Measurements from ENCODE around the gene PDE9A. TPM values are rescaled to one million over a fixed set of nuclear protein-coding genes. Genes with fewer than 3 reads are reported as not detected.

PDE9A gene
- total RNA-seq, 1 donor from 2014 or later, result 20.7 TPM

DNA sequence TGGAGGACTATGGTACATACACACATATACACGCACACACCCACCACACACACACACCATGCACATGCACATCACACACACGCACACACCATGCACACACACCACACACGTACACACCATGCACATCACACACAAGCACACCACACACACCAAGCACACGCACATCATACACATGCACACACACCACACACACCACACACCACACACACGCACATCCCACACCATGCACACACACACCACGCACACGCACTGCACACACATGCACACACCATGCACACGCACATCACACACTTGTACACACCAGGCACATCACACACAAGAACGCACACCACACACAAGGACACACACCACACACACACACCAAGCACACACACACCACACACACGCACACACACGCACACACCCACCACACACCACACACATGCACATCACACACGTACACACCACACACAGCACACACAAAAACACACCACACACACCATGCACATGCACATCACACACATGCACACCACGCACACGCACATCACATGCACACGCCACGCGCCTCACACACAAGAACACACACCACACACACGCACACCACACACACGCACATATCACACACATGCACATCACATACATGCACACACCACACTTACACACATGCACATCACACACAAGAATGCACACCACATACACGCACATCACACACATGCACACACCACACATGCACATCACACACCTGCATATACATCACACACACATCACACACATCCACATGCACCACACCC, 9.2 kb downstream of the PDE9A start:
- no peak overlapping the region for H3K27ac Mint-ChIP-seq (ENCODE audit: unreplicated experiment)
- H3K4me3 Mint-ChIP-seq (ENCODE audit: unreplicated experiment), result no peak overlapping the region
- peaks cover 21% of the 10 kb centered on the region for H3K4me1 Mint-ChIP-seq (ENCODE audit: unreplicated experiment)
- DNase-seq (ENCODE audit: low spot score), result no peak
- TF ChIP-seq, protein P1, sequence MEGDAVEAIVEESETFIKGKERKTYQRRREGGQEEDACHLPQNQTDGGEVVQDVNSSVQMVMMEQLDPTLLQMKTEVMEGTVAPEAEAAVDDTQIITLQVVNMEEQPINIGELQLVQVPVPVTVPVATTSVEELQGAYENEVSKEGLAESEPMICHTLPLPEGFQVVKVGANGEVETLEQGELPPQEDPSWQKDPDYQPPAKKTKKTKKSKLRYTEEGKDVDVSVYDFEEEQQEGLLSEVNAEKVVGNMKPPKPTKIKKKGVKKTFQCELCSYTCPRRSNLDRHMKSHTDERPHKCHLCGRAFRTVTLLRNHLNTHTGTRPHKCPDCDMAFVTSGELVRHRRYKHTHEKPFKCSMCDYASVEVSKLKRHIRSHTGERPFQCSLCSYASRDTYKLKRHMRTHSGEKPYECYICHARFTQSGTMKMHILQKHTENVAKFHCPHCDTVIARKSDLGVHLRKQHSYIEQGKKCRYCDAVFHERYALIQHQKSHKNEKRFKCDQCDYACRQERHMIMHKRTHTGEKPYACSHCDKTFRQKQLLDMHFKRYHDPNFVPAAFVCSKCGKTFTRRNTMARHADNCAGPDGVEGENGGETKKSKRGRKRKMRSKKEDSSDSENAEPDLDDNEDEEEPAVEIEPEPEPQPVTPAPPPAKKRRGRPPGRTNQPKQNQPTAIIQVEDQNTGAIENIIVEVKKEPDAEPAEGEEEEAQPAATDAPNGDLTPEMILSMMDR (IDR thresholded peaks at IDR 0.05; ENCODE audit: unreplicated experiment), result no peak
- peaks cover 5% of the 10 kb centered on the region for H3K27me3 Mint-ChIP-seq (ENCODE audit: unreplicated experiment)
- H3K36me3 Mint-ChIP-seq (ENCODE audit: low read depth, unreplicated experiment), result peaks cover 15% of the 10 kb centered on the region
- H3K9me3 Mint-ChIP-seq (ENCODE audit: unreplicated experiment), result no peaks in the 10 kb centered on the region

DNA sequence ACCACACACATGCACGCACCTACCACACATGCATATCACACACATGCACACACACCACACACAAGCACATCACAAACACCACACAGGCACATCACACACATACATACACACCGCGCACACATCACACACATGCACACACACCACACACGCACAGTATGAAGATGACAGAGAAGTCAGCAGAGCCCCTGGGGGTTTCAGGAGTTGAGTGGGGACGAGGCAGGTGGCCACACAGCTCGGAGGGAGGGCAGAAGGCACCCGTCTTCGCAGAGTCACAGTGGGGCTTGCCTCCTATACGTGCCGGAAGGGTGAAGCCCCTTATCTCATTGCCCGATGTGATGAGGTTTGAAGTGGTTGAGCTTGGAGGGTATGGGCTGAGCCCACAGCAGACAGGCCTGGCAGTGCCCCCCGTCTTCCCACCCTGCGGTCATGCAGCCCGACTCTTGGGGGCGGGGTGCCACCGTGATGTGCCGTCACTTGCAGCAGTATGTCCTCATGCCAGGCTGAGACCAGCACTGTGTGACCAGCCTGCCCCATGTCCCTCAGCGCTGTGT, 9.9 kb downstream of the PDE9A start:
- TF ChIP-seq, protein P1 (IDR thresholded peaks at IDR 0.05; ENCODE audit: unreplicated experiment), result no peak

DNA sequence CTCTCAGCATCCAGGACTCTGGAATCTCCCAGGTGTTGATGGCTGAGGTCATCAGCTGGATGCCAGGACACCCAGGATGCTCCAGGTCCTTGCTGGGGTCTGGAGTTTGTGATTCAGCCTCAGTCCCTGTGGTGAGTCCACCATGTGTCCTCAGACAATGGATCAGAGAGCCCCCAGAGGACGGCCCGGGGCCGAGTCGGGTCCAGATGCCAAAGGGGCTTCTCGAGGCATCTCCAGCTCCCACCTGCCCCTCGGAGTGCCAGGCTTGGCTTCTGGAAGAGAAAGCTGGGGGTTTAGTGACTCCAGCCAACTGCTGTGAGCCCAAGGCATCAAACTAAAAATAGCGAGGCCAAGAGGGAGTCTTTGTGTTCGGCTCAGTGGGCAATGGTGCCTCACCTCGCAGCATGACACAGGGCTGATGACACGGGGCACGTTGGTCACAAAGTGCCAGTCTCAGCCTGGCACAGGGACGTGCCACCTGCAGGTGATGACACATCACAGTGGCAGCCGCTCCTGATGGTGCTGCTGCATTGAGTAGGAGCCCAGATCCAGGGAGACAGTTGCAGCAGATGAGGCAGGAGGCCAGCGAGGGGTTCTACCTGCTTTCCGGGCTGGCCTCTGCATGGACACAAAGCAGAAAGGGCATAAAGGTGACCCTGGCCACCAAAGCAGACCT, 10.6 kb downstream of the PDE9A start:
- peaks cover 17% of the 10 kb centered on the region for H3K4me1 Mint-ChIP-seq (ENCODE audit: unreplicated experiment)
- DNase-seq (ENCODE audit: low spot score), result no peak
- H3K9me3 Mint-ChIP-seq (ENCODE audit: unreplicated experiment), result no peaks in the 10 kb centered on the region
- H3K27me3 Mint-ChIP-seq (ENCODE audit: unreplicated experiment), result peaks cover 5% of the 10 kb centered on the region
- H3K36me3 Mint-ChIP-seq (ENCODE audit: low read depth, unreplicated experiment), result peaks cover 9% of the 10 kb centered on the region
- TF ChIP-seq, protein P1 (IDR thresholded peaks at IDR 0.05; ENCODE audit: unreplicated experiment), result no peak
- H3K27ac Mint-ChIP-seq (ENCODE audit: unreplicated experiment), result no peak overlapping the region
- no peak overlapping the region for H3K4me3 Mint-ChIP-seq (ENCODE audit: unreplicated experiment)

More for the DNA sequence above, 9.9 kb downstream of the PDE9A start:
- no peak for DNase-seq (ENCODE audit: low spot score)
- Mint-ChIP-seq H3K4me3 (ENCODE audit: unreplicated experiment) (no peak overlapping the region), H3K4me1 (ENCODE audit: unreplicated experiment) (peaks cover 21% of the 10 kb centered on the region), H3K27me3 (ENCODE audit: unreplicated experiment) (peaks cover 5% of the 10 kb centered on the region), H3K27ac (ENCODE audit: unreplicated experiment) (no peak overlapping the region), H3K36me3 (ENCODE audit: low read depth, unreplicated experiment) (peaks cover 14% of the 10 kb centered on the region), H3K9me3 (ENCODE audit: unreplicated experiment) (no peaks in the 10 kb centered on the region)

DNA sequence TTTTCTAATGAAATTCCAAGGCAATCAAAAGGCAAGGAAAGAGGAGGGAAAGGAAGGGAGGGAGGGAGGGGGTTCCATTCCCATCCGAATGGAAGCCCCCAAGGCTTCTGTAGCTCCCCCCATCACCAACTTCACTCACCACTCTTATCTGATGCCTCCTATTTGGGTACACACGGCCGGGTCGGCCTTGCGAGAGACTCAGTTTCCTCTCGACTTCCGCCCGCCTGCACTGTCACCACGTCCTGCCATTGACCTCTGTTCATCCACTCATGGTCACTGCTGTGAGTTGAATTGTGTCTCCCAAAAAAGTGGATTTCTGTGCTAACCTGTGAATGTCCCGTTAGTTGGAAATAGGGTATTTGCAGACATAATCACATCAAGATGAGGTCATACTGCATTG, 11.2 kb downstream of the PDE9A start:
- Mint-ChIP-seq H3K27ac (ENCODE audit: unreplicated experiment) (no peak overlapping the region), H3K9me3 (ENCODE audit: unreplicated experiment) (no peaks in the 10 kb centered on the region), H3K4me1 (ENCODE audit: unreplicated experiment) (peaks cover 12% of the 10 kb centered on the region), H3K36me3 (ENCODE audit: low read depth, unreplicated experiment) (peaks cover 9% of the 10 kb centered on the region), H3K27me3 (ENCODE audit: unreplicated experiment) (peaks cover 6% of the 10 kb centered on the region), H3K4me3 (ENCODE audit: unreplicated experiment) (peak overlapping the region; percentile 67)
- no peak for DNase-seq (ENCODE audit: low spot score)
- TF ChIP-seq, protein P1 (IDR thresholded peaks at IDR 0.05; ENCODE audit: unreplicated experiment), result no peak

DNA sequence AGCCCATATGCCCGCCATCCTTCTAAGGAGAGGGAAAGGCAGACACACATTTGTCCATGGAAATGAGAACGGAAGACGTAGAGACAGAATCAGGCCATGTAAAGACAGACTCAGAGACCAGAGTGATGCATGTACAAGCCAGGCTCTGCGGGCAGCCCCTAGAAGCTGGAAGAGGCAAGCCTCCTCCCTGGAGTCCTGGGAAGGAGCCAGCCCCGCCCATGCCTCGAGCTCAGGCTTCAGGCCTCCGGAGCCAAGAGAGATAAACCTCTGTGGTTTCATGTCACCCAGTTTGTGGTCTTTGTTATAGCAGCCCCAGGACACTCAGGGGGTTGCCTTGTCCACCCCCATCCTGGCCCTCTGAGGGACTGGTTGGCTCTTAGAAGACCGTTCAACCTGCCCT, 11.6 kb downstream of the PDE9A start:
- H3K4me1 Mint-ChIP-seq (ENCODE audit: unreplicated experiment), result peaks cover 9% of the 10 kb centered on the region
- peaks cover 6% of the 10 kb centered on the region for H3K27me3 Mint-ChIP-seq (ENCODE audit: unreplicated experiment)
- peaks cover 9% of the 10 kb centered on the region for H3K36me3 Mint-ChIP-seq (ENCODE audit: low read depth, unreplicated experiment)
- DNase-seq (ENCODE audit: low spot score), result no peak
- peak overlapping the region; percentile 67 for H3K4me3 Mint-ChIP-seq (ENCODE audit: unreplicated experiment)
- H3K27ac Mint-ChIP-seq (ENCODE audit: unreplicated experiment), result no peak overlapping the region
- TF ChIP-seq, protein P1 (IDR thresholded peaks at IDR 0.05; ENCODE audit: unreplicated experiment), result no peak
- H3K9me3 Mint-ChIP-seq (ENCODE audit: unreplicated experiment), result no peaks in the 10 kb centered on the region

Measured in endothelial cell (in vitro differentiated cells).